Kidney epithelial cell (primary cell): ENCODE results near the gene MDM1. TPM values are rescaled to one million over a fixed set of nuclear protein-coding genes. Genes with fewer than 3 reads are reported as not detected.

ENCODE experiments used
- DNase-seq: peaks from one replicate; pipeline ENCODE4 v3.0.0-alpha.2; 2010; ENCODE audit warnings: low read depth
- H3K27me3 ChIP-seq: 2 replicates; pipeline ENCODE4 v1.6.0; 2011; ENCODE audit warnings: low read length; ENCODE audit not compliant: control insufficient read depth, insufficient read depth
- H3K36me3 ChIP-seq: 2 replicates; pipeline ENCODE4 v1.5.1; 2011; ENCODE audit warnings: low read length; ENCODE audit not compliant: control insufficient read depth, insufficient read depth
- H3K4me3 ChIP-seq: 2 replicates; pipeline ENCODE4 v1.5.1; 2011; ENCODE audit warnings: low read depth, mild to moderate bottlenecking, control low read depth, low read length
- CTCF ChIP-seq: IDR thresholded peaks from 2 replicates; pipeline ENCODE4 v1.5.1; 2011; ENCODE audit warnings: mild to moderate bottlenecking, moderate library complexity, low read length, control low read depth, inconsistent platforms; ENCODE audit not compliant: insufficient read depth, poor library complexity, severe bottlenecking
- total RNA-seq: library from RNA; depleted of rRNA; stranded (reverse); fragments of >200 nt; gene quantifications from 2 replicates; pipeline ENCODE4 v1.2.3, GENCODE V29; 2015

MDM1 gene
- total RNA-seq, 1 donor from 2014 or later = 7.4 TPM

- DNase-seq = no peak
- H3K27me3 ChIP-seq = no peaks in the 10 kb centered on the region
- no peaks in the 10 kb centered on the region for H3K36me3 ChIP-seq
- H3K4me3 ChIP-seq = no peak overlapping the region
- no peak for TF ChIP-seq CTCF
Measured at GRCh38 chr12:68304626-68305025, 27.5 kb downstream of the MDM1 start.

GRCh38 chr12:68303850-68304249 lies 28.3 kb downstream of the MDM1 start:
- no peak for TF ChIP-seq CTCF
- DNase-seq = no peak
- no peaks in the 10 kb centered on the region for H3K27me3 ChIP-seq
- no peaks in the 10 kb centered on the region for H3K36me3 ChIP-seq
- no peak overlapping the region for H3K4me3 ChIP-seq

GRCh38 chr12:68297929-68298328 lies 34.2 kb downstream of the MDM1 start:
- H3K4me3 ChIP-seq = no peak overlapping the region
- H3K27me3 ChIP-seq = no peaks in the 10 kb centered on the region
- H3K36me3 ChIP-seq = no peaks in the 10 kb centered on the region
- DNase-seq = no peak
- no peak for TF ChIP-seq CTCF

GRCh38 chr12:68294251-68294650 lies 37.9 kb downstream of the MDM1 start:
- DNase-seq = no peak
- Histone ChIP-seq H3K36me3 (no peaks in the 10 kb centered on the region), H3K27me3 (no peaks in the 10 kb centered on the region), H3K4me3 (no peak overlapping the region)
- TF ChIP-seq CTCF = no peak

- Histone ChIP-seq H3K36me3 (no peaks in the 10 kb centered on the region), H3K27me3 (no peaks in the 10 kb centered on the region), H3K4me3 (no peak overlapping the region)
- DNase-seq = no peak
- TF ChIP-seq CTCF = no peak
Measured at GRCh38 chr12:68293347-68293746, 38.8 kb downstream of the MDM1 start.

- TF ChIP-seq CTCF = no peak
- DNase-seq = no peak
- Histone ChIP-seq H3K4me3 (no peak overlapping the region), H3K36me3 (no peaks in the 10 kb centered on the region), H3K27me3 (no peaks in the 10 kb centered on the region)
Measured at GRCh38 chr12:68292151-68292943, 39.8 kb downstream of the MDM1 start.
